Central memory CD4-positive, alpha-beta T cell (primary cell): ENCODE data around the gene R3HDM4.
"Not testable (repeated sequence)": the region's sequence is repeated elsewhere in the genome, so short reads cannot be mapped to it uniquely, and the experiment has no call there.

Source experiments
- DNase-seq: peaks from one replicate; pipeline ENCODE4 v3.0.0; 2022
- total RNA-seq, 3 experiments: gene quantifications; one replicate each; lab custom pipeline; 2026; lab: John Stamatoyannopoulos, UW

Gene R3HDM4
- 72.9 to 162 (median 148) reads per million in 3 experiments for total RNA-seq

DNA sequence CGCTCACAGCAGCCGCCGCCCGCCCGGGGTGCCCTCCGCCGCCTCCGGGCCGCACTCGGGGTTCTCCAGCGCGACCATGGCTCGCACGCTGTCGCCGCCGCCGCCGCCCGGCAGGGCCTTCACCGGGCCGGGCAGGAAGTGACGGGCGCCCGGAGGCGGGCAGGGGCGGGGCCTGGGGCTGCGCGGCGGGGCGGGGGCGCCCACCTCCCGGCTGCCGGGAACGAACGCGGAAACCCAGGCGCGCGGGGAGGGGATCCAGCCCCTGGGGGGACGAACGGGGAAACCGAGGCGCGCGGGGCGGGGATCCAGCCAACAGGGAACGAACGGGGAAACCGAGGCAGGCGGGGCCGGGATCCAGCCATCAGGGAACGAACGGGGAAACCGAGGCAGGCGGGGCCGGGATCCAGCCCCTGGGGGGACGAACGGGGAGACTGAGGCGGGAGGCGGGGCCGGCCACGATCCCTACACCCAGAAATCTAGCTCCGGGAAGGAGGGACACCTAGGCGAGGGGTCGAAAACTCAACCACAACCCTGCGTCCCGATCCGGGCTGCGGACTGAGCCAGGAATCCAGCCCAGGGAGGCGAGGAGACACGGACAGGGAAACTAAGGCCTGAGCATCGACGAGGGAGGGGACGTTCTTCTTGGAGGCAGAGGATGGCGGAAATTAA is at the start of gene R3HDM4:
R3HDM4 (minus strand) TSS at position 140 of the 669 bp plus-strand sequence; CDS start at position 78, 62 bp downstream.
- peak; percentile 83 for DNase-seq

DNA sequence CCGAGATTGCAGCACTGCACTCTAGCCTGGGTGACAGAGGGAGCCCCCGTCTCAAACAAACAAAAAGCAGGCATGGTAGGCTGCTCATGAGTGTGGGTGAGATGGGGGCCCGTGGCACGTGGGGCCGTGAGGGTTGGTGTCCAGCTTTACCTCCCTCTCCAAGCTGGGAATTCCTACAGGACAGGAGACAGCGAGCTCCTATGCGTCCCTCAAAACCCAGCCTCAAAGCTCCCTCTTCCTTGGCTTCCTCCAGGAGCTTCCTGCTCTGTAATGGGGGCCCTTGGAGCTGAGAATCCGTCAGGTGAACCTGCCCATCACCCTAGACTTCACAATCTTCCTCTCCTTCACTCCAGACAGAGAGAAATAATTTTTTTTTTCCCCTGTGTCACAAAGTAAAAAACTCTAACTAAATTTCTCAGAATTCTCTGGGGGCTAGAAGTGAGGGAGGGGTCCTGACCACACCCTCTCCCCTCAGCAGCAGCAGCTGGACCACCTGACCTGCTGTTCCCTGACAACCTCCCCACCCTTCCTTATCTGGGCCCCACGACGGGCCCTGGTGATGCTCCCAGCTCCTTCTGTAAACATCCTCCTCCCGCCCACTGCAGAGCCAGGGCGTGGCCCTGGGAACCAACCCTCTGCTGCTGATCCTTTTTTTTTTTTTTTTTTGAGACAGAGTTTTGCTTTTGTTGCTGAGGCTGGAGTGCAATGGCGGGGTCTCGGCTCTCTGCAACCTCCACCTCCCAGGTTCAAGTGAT is 49.0 kb upstream of the R3HDM4 start:
- DNase-seq = no peak

- DNase-seq = no peak
These were observed 47.6 kb upstream of the R3HDM4 start for GRCh38 chr19:960601-960938.

- DNase-seq = no peak
These were observed 47.0 kb upstream of the R3HDM4 start for GRCh38 chr19:960020-960419.

GRCh38 chr19:958967-959855 is 46.2 kb upstream of the R3HDM4 start:
- DNase-seq = no peak

GRCh38 chr19:957578-957977 is 44.6 kb upstream of the R3HDM4 start:
- not testable (repeated sequence) for DNase-seq

- DNase-seq = no peak
These were observed 43.9 kb upstream of the R3HDM4 start for GRCh38 chr19:956766-957440.

DNA sequence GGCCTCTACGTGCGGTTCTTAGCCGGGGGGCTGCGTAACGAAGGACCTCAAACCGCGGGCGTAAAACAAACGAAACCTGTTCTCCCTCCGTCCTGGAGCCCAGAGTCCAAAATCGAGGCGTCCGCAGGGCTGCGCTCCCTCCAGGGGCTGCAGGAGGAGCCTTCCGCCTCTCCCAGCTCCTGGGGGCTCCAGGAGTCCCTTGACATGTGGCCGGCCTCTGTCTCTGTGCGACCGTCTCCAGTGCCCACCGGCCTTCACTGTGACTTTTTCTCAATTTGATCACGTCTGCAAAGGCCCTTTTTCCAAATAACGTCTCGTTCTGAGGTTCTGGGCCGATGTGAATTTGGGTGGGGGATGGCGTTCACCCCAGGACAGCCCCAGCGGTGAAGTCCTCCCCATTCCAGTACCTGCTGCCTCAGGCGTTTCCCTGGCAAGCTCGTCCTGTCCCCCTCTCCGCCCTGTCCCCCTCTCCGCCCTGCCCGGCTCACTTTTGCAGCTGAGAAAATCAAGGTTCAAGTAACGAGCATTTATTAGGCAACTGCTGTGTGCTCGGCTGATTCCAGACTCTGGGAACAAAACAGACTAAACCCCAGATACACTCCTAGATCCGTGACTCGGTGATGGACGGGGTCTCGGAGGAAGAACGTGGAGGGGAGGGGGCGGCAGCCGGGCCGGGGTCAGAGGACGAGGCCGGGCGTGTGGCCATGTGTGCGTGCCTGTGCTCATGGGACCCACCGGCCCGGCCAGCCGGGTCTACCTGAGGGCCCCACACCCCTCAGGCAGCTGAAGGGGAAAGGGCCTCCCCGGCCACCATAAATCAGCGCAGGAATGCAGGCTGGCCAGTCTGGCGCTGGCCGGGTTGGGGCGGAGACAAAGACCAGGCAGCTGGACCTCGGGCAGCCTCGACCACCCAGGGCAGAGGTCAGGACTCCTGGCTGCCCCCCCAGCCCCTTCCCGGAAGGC is 43.1 kb upstream of the R3HDM4 start:
- DNase-seq = no peak

- DNase-seq = no peak
These were observed 41.9 kb upstream of the R3HDM4 start for GRCh38 chr19:954672-955494.

GRCh38 chr19:954272-954671 is 41.3 kb upstream of the R3HDM4 start:
- no peak for DNase-seq

DNA sequence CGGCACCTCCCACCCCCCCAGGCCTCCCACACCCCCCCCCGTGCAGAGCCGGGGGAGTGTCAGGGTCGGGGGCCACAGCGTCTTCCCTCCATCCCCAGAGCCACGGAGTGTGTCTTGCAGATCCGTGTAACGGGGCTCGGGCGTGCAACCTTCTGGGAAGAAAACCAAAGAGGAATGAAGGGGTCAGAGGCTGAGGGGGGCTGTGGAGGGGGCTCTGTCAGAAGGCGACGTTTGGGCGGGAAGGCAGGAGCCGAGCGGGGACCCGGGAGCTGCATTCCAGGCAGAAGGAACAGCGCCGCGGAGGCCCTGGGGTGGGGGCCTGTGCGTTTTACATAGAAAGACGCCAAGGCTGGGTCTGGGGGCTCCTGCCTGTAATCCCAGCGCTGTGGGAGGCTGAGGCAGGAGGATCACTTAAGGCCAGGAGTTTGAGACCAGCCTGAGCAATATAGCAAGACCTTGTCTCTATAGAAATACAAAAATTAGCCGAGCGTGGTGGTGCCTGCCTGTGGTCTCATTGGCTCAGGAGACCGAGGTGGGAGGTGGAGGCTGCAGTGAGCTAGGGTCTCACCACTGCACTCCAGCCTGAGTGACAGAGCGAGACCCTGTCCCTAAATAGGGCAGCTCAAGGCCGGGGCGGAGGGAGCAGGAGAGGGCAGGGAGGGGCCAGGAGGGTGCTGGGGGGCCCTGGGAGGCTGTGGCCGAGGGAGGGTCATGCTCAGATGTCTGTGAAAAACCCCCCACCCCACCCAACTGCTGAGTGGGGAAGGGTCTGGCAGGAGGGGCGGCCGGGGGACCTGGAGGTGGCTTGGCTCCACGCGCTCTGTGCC is 40.6 kb upstream of the R3HDM4 start:
- DNase-seq = no peak

DNA sequence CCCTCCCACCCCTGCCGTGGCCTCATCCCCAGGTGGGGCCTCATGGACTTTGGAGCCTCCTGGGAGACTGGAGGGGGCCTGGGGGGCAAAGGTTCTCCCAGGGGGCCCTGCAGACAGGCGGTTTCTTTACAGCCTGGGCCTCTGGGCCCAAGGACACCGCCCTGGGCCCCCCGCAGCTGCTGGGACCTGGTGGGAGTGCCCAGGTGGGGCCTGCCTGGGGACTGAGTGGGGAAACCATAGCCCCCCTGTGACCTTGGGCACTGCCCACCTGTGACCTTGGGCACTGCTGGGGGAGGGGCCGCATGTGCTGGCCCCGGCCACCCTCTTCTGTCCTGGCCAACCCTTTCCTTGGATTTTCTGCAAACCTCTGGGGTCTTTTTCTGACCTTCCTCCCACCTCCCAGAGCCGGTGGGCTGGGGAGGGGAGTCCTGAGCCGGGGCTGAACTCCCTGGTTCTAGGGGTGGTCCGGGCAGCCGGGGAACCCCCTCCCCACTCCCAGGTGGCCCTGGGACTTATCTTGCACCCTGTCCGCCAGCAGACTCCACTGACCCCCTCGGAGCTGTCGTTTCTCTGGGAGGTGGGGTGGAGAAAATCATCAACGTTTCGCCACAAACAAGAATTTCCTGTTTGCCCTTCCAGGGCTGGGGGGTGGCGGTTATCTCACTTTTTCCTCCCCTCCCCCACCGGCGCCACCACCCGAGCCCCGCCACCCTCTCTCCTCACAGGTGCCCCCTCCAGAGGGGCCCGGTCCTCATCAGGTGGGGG is 39.8 kb upstream of the R3HDM4 start:
- no peak for DNase-seq

GRCh38 chr19:952049-952679 is 39.1 kb upstream of the R3HDM4 start:
- DNase-seq = no peak

- no peak for DNase-seq
These were observed 37.5 kb upstream of the R3HDM4 start for GRCh38 chr19:950352-951066.

DNA sequence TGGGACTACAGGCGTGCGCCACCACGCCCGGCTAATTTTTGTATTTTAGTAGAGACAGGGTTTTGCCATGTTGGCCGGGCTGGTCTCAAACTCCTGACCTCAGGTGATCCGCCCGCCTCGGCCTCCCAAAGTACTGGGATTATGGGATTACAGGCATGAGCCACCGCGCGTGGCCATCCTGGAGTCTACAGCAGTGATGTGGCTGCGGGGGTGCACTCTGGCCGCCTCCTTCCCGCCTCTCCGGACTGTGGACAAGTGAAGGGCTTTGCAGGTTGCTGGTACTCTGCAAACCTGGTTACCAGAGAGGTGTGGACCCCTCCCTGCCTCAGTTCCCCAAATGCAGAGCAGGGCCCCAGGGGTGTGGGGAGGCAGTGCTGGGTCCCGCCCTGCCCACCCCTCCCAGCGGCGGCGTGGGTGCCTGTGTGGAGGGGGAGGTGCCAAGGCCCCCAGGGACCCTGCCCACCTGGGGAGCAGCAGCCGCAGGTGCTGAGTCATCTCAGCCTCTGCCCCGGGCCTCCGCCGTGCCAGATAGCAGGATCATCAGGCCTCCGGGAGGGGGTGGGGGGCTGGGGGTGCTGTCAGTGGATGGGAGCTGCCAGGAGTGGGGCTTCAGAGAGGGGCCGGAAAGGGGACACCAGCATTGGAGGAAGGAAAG is 36.0 kb upstream of the R3HDM4 start:
- DNase-seq = no peak

GRCh38 chr19:947707-948539 is 34.9 kb upstream of the R3HDM4 start:
- DNase-seq = no peak
